ENCODE data around the gene LRRC15. TPM values are rescaled to one million over a fixed set of nuclear protein-coding genes. Genes with fewer than 3 reads are reported as not detected.

The LRRC15 gene
- total RNA-seq, 1 donor from 2014 or later = not detected

DNA sequence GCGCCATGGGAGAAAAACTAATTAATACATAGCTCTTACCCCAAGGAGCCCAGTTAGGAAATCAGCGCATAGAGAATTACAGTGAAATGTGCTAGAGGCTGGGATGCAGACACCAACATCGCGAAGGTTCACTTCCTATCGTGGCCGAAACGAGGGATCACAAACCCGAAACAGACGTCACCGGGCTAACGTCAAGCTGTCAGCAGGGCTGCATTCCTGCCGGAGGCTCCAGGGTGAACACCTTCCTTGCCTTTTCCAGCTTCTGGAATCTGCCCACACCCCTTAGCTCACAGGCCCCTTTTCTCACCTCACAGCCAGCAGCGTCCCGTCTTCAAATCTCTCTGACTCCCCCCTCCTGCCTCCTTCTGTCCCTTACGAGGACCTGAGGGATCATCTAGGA, 16.5 kb upstream of the LRRC15 start:
- TF ChIP-seq, protein P1, sequence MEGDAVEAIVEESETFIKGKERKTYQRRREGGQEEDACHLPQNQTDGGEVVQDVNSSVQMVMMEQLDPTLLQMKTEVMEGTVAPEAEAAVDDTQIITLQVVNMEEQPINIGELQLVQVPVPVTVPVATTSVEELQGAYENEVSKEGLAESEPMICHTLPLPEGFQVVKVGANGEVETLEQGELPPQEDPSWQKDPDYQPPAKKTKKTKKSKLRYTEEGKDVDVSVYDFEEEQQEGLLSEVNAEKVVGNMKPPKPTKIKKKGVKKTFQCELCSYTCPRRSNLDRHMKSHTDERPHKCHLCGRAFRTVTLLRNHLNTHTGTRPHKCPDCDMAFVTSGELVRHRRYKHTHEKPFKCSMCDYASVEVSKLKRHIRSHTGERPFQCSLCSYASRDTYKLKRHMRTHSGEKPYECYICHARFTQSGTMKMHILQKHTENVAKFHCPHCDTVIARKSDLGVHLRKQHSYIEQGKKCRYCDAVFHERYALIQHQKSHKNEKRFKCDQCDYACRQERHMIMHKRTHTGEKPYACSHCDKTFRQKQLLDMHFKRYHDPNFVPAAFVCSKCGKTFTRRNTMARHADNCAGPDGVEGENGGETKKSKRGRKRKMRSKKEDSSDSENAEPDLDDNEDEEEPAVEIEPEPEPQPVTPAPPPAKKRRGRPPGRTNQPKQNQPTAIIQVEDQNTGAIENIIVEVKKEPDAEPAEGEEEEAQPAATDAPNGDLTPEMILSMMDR (IDR thresholded peaks at IDR 0.05; ENCODE audit: unreplicated experiment) = no peak
- no peak for DNase-seq (ENCODE audit: low spot score)
- H3K36me3 Mint-ChIP-seq (ENCODE audit: low read depth, unreplicated experiment) = peaks cover 8% of the 10 kb centered on the region
- no peak overlapping the region for H3K4me3 Mint-ChIP-seq (ENCODE audit: unreplicated experiment)
- H3K27ac Mint-ChIP-seq (ENCODE audit: unreplicated experiment) = no peak overlapping the region
- peaks cover 20% of the 10 kb centered on the region for H3K4me1 Mint-ChIP-seq (ENCODE audit: unreplicated experiment)
- no peaks in the 10 kb centered on the region for H3K9me3 Mint-ChIP-seq (ENCODE audit: unreplicated experiment)
- H3K27me3 Mint-ChIP-seq (ENCODE audit: unreplicated experiment) = peaks cover 3% of the 10 kb centered on the region

DNA sequence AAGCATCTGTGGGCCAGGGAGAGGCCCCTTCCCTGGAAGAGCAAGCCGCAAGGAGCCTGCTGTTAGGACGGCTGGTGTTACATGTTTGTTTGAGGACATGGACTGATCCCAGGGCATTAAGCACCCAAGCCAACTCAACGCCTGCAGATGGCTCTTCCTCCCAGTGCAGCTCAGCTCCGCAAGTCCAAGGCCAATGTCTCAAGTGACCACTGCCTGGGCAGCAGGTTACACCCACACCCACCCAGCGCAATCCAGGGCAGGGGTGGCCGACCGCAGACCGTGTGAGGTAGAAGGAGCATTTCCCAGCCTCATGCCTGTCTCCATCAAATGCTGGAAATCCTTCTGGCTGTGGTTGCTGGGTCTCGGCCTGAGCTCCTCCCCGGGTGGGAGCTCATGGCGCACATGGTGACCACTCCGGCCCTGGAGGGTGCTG, 15.0 kb upstream of the LRRC15 start:
- DNase-seq (ENCODE audit: low spot score) = no peak
- Mint-ChIP-seq H3K36me3 (ENCODE audit: low read depth, unreplicated experiment) (no peaks in the 10 kb centered on the region), H3K27ac (ENCODE audit: unreplicated experiment) (no peak overlapping the region), H3K27me3 (ENCODE audit: unreplicated experiment) (peaks cover 6% of the 10 kb centered on the region), H3K9me3 (ENCODE audit: unreplicated experiment) (no peaks in the 10 kb centered on the region), H3K4me1 (ENCODE audit: unreplicated experiment) (peaks cover 31% of the 10 kb centered on the region), H3K4me3 (ENCODE audit: unreplicated experiment) (no peak overlapping the region)
- TF ChIP-seq, protein P1 (IDR thresholded peaks at IDR 0.05; ENCODE audit: unreplicated experiment) = no peak

DNA sequence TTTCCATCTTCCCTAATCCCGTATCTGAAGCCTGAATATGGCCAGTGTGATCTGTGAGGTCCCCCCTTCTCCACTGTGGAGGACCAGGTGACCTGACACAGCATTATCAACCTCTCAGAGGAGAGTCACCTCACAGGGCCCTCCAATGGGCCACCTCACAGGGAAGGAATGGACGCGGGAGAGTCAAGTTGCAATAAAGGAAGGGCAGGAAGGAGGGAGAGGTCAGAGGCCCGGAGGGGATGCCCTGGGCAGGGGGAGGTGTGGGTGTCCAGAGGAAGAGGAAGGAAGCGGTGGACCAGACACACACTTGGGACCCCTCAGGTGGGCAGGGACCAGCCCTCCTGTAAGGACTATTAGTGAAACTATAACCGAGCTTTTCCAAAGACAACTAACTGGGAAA, 14.6 kb upstream of the LRRC15 start:
- Mint-ChIP-seq H3K4me1 (ENCODE audit: unreplicated experiment) (peaks cover 31% of the 10 kb centered on the region), H3K27ac (ENCODE audit: unreplicated experiment) (no peak overlapping the region), H3K27me3 (ENCODE audit: unreplicated experiment) (peaks cover 6% of the 10 kb centered on the region), H3K36me3 (ENCODE audit: low read depth, unreplicated experiment) (no peaks in the 10 kb centered on the region), H3K4me3 (ENCODE audit: unreplicated experiment) (no peak overlapping the region), H3K9me3 (ENCODE audit: unreplicated experiment) (no peaks in the 10 kb centered on the region)
- DNase-seq (ENCODE audit: low spot score) = no peak
- TF ChIP-seq, protein P1 (IDR thresholded peaks at IDR 0.05; ENCODE audit: unreplicated experiment) = no peak

DNA sequence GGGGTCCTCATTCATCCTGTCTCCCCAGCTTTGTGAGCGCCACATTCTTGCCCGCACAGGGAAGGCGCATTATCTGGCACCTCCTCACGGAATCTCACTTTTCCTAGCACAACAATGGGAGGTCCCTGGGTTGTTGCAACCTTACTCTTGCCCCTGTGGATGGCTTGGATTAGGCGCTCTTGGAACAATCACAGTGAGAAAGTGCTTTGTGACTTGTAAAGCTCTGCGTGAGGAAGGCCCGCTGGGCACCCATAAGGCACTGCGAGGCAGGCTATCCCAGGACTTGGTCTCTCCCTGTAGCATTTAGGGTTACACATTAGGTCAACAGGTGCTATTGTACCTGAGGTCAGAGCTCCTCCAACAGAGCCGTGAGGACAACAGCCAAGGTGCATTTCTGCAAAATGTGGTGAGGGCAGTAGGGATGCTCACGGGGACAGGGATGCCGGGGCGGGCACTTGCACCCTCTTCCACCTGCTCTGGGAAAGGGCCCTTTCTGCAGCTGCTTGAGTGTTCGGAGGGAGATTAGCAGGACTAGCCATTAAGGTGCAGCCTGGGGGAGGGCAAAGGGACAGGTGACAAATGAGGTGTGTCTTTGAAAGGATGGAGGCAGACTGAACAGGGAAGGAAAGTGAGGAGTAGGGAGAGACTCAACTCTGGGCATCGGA, 13.9 kb upstream of the LRRC15 start:
- Mint-ChIP-seq H3K36me3 (ENCODE audit: low read depth, unreplicated experiment) (no peaks in the 10 kb centered on the region), H3K9me3 (ENCODE audit: unreplicated experiment) (no peaks in the 10 kb centered on the region), H3K4me3 (ENCODE audit: unreplicated experiment) (peak overlapping the region; percentile 25), H3K27ac (ENCODE audit: unreplicated experiment) (peak overlapping the region; percentile 42), H3K27me3 (ENCODE audit: unreplicated experiment) (peaks cover 6% of the 10 kb centered on the region), H3K4me1 (ENCODE audit: unreplicated experiment) (peaks cover 31% of the 10 kb centered on the region)
- no peak for DNase-seq (ENCODE audit: low spot score)
- TF ChIP-seq, protein P1 (IDR thresholded peaks at IDR 0.05; ENCODE audit: unreplicated experiment) = no peak

DNA sequence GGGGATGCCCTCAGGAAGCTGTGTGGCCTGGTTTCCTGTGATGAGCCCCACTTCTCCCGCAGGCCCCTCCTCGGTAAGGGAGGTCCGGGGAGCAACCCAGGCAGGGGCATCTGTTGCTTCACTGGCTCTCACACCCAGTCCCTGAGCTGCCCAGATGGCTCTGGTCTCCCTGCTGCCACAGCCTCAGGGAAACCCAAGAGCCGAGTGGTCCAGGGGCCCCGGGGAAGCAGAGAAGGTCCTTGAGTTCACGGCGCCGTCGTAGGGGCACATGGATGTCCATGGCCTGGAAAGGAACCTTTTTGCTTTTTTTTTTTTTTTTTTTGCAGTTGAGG, 13.3 kb upstream of the LRRC15 start:
- no peak for DNase-seq (ENCODE audit: low spot score)
- TF ChIP-seq, protein P1 (IDR thresholded peaks at IDR 0.05; ENCODE audit: unreplicated experiment) = no peak
- H3K9me3 Mint-ChIP-seq (ENCODE audit: unreplicated experiment) = no peaks in the 10 kb centered on the region
- H3K36me3 Mint-ChIP-seq (ENCODE audit: low read depth, unreplicated experiment) = no peaks in the 10 kb centered on the region
- H3K27me3 Mint-ChIP-seq (ENCODE audit: unreplicated experiment) = peaks cover 6% of the 10 kb centered on the region
- H3K27ac Mint-ChIP-seq (ENCODE audit: unreplicated experiment) = no peak overlapping the region
- no peak overlapping the region for H3K4me3 Mint-ChIP-seq (ENCODE audit: unreplicated experiment)
- peaks cover 31% of the 10 kb centered on the region for H3K4me1 Mint-ChIP-seq (ENCODE audit: unreplicated experiment)
